Left hindlimb (tissue), 1 donor: ENCODE results near the gene HYDIN.

ENCODE experiments used
- DNase-seq: peaks from one replicate; pipeline ENCODE4 v3.0.0-alpha.2; 2018

The HYDIN gene

DNA sequence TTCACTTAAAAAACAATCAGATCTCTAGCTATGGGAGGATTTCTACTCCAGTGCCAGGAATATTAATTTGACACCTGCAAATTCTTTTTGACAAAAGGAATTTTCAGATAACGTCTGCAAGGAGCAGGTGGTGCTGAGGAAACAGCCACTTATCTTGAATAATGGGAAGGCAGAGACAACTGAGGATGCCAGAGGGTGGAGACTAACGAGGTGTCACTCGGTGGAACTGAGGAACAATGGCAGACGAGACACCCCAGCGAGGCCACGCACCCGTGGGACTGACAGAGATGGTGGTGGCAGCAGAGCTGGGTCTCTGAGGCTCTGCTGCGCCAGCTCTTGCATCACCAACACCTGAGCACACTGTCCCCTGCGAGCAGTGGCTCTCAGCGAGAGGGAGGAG is 471.7 kb downstream of the HYDIN start:
- peak; percentile 3 for DNase-seq
